Measurements from ENCODE around the gene AKAP13.
A peak's percentile ranks its signal among the peaks of the same experiment; 100 is the strongest.

- TF ChIP-seq CTCF (IDR thresholded peaks at IDR 0.05) (no peak), POLR2A (IDR thresholded peaks at IDR 0.05) (peak; percentile 85), EP300 (IDR thresholded peaks at IDR 0.05) (no peak)
Observed at GRCh38 chr15:85380217-85380811, at the start of gene AKAP13.

Measured in ovary (tissue), 3 donors.